T-cell (primary cell): ENCODE data around the gene SNED1. TPM values are rescaled to one million over a fixed set of nuclear protein-coding genes. Genes with fewer than 3 reads are reported as not detected.

ENCODE experiments used
- ATAC-seq, 4 experiments: fragments of 200-7000 bp in 3 of 4; fragments of 150-1000 bp in 1 of 4; cut with Tn5 transposase; replicated peaks in 1 of 4; 1 replicate in 3 of 4; 2 replicates in 1 of 4; pipeline ENCODE4 v1.10.0; 2021; ENCODE audit warnings: moderate library complexity in 3 of 4, mild to moderate bottlenecking in 2 of 4, moderate number of reproducible peaks in 1 of 4
- CTCF ChIA-PET, 2 donors: fragments of 300-600 bp; sonication (Branson Sonifier 250); formaldehyde crosslinking; loops; one replicate each; lab custom pipeline; 2022; ENCODE audit warnings: antibody characterized with exemption in 2 of 2; lab: Charles Lee
- POLR2A ChIA-PET, 2 donors: fragments of 300-600 bp; sonication (Branson Sonifier 250); formaldehyde crosslinking; loops; one replicate each; lab custom pipeline; 2022; ENCODE audit warnings: antibody characterized with exemption in 2 of 2; lab: Charles Lee
- DNase-seq, 35 experiments: peaks; one replicate each; pipeline versions ENCODE4 v3.0.0 to v3.0.0-alpha.2; 2013 to 2023
- H3K27ac ChIP-seq: one replicate; pipeline ENCODE4 v1.5.1; 2013; ENCODE audit warnings: low read length
- H3K27me3 ChIP-seq, 2 experiments: replicated peaks in 1 of 2; 1 replicate in 1 of 2; 2 replicates in 1 of 2; pipeline versions ENCODE4 v1.6.1 to v1.7.0; 2013; ENCODE audit warnings: low read length in 1 of 2, mixed read lengths in 1 of 2; ENCODE audit not compliant: control insufficient read depth in 2 of 2, insufficient read depth in 2 of 2; ENCODE audit errors: extremely low read depth in 1 of 2
- H3K36me3 ChIP-seq, 2 donors: 1 replicate in 1 of 2; 2 replicates in 1 of 2; pipeline versions ENCODE4 v1.6.1 to v1.7.0; 2013; ENCODE audit warnings: low read length in 1 of 2; ENCODE audit not compliant: control insufficient read depth in 2 of 2, insufficient read depth in 1 of 2; ENCODE audit errors: extremely low read depth in 1 of 2
- H3K4me1 ChIP-seq, 2 experiments: 1 replicate in 1 of 2; 2 replicates in 1 of 2; pipeline versions ENCODE4 v1.6.1 to v1.7.0; 2013; ENCODE audit warnings: low read length in 2 of 2, mixed read lengths in 1 of 2; ENCODE audit not compliant: insufficient read depth in 2 of 2, control insufficient read depth in 1 of 2; ENCODE audit errors: extremely low read depth in 1 of 2
- H3K4me3 ChIP-seq, 2 donors: 1 replicate in 1 of 2; 2 replicates in 1 of 2; pipeline versions ENCODE4 v1.5.1 to v1.7.0; 2013; ENCODE audit warnings: mild to moderate bottlenecking in 2 of 2, low read length in 1 of 2, moderate library complexity in 1 of 2; ENCODE audit not compliant: control insufficient read depth in 1 of 2; ENCODE audit errors: extremely low read depth in 1 of 2
- H3K9me3 ChIP-seq: 2 replicates; pipeline ENCODE4 v1.7.0; 2013
- H3K27ac Mint-ChIP-seq, 2 donors: one replicate each; pipeline ENCODE4 v1.8.0; 2020 to 2021; ENCODE audit warnings: mild to moderate bottlenecking in 2 of 2, mixed read lengths in 2 of 2
- H3K27me3 Mint-ChIP-seq, 2 donors: one replicate each; pipeline ENCODE4 v1.8.0; 2021 to 2022; ENCODE audit warnings: mixed read lengths in 2 of 2
- H3K36me3 Mint-ChIP-seq: one replicate; pipeline ENCODE4 v1.8.0; 2021; ENCODE audit warnings: mixed read lengths
- H3K4me1 Mint-ChIP-seq, 3 donors: one replicate each; pipeline ENCODE4 v1.8.0; 2020 to 2022; ENCODE audit warnings: mixed read lengths in 3 of 3, mild to moderate bottlenecking in 1 of 3
- H3K4me3 Mint-ChIP-seq, 3 donors: one replicate each; pipeline ENCODE4 v1.8.0; 2020 to 2022; ENCODE audit warnings: mild to moderate bottlenecking in 3 of 3, mixed read lengths in 3 of 3, moderate library complexity in 3 of 3
- H3K9me3 Mint-ChIP-seq, 3 donors: one replicate each; pipeline ENCODE4 v1.8.0; 2020 to 2022; ENCODE audit warnings: mixed read lengths in 3 of 3
- WGBS: methylation state at CpG from one replicate; pipeline ENCODE4 v1.1.5; 2013; ENCODE audit warnings: missing lambda C conversion rate; ENCODE audit not compliant: insufficient coverage; 5-methylcytosine and 5-hydroxymethylcytosine counted together
- total RNA-seq, 35 experiments: library from RNA in 6 of 35; stranded (reverse) in 6 of 35; fragments of 120-200 nt in 1 of 35; gene quantifications; one replicate each; pipeline versions ENCODE4 v1.2.1 to v1.2.4 and lab custom pipeline; 2013 to 2026

SNED1 gene
- total RNA-seq, 5 donors from 2014 or later (not counting 1 experiment from before 2014, with no cell fraction given), result 37.7 to 82.5 (median 69.4) TPM

DNA sequence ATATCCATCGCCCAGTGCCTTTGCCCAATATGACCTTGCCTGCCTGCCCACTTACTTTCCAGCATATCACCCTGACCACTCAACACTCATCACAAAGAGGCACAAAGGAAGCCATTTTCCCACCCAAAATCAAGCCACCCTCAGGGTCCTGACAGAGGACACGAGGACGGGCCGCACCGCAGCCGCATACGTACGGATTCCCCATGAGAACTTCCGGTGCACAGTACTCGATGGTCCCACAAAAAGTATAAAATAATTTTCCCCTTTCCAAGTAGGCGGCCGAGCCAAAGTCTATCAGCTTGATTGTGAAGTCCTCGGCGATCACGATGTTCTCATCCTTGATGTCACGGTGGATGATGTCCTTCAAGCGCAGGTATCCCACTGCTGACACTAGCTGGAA, 113.6 kb downstream of the SNED1 start:
- 60% methylated on average over 12 of the region's 17 CpGs for WGBS
- Mint-ChIP-seq H3K4me3 (peak overlapping the region; percentile 83 to 95 (median 91)), H3K36me3 (peaks cover 56% of the 10 kb centered on the region), H3K27me3 (no peaks in the 10 kb centered on the region), H3K9me3 (peaks cover 0 to 9% (median 3%) of the 10 kb centered on the region in 3 donors), H3K4me1 (peaks cover 56 to 63% (median 62%) of the 10 kb centered on the region in 3 donors), H3K27ac (peak overlapping the region; percentile 95 to 99)
- ATAC-seq (no peak), DNase-seq (no peak)
- no peaks in the 10 kb centered on the region for H3K9me3 ChIP-seq
- H3K4me3 ChIP-seq, result peak overlapping the region; percentile 60 to 62
- H3K27me3 ChIP-seq, result no peaks in the 10 kb centered on the region
- ChIA-PET CTCF (interaction anchor here (1.1 to 1.4 kb wide), 2 partner anchors 16 to 34 kb away, joined by 3 to 4 read pairs; no protein-coding TSS in a partner anchor), POLR2A (interaction anchor here in 1 of 2 donors (0.7 kb wide), 1 partner anchor 9 kb away, joined by 3 read pairs; no protein-coding TSS in a partner anchor)
- H3K27ac ChIP-seq, result peak overlapping the region; percentile 81
- H3K4me1 ChIP-seq, result peaks cover 15 to 51% of the 10 kb centered on the region in 2 experiments
- H3K36me3 ChIP-seq, result peaks cover 0 to 32% of the 10 kb centered on the region in 2 donors

DNA sequence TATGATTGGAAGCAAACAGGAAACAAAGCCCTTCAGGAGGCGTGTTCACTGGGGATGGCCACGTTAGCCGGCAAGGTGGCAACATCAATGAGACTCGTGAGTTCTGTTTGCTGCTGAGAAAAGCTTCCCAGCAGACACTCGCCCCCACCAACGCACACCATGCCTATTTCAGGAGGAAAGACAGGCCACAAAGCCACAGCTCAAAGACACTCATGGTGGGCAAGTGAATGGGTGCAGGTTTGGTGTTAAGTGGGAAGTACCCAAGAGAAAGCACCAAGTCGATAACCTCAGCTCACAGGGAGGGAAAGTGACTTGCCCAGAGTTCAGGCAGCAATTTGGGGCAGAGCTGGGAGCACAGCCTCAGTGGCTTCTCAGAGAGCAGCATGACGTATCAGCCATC, 114.2 kb downstream of the SNED1 start:
- ATAC-seq, result peak; percentile 14 to 61 (median 22)
- peak overlapping the region in 1 of 2 donors; percentile 60 for H3K4me3 ChIP-seq

DNA sequence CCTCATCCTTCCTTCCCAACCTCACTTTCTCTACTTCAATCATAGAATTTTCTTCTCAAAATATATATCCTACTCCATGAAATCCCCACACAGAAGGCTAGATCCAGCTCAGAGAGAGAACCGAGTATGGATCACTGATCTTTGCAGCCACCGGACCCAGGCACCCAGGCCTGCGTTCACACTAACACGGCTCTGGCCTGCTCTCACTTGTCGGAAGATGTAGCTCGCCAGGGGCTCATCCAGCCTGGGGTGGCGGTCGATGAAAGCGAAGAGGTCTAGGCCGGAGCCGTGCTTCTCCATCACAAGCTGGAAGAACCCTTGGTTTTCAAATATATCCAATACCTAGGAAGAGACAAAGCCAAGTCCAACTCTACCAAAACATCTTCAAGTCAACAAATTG, 116.4 kb downstream of the SNED1 start:
- H3K4me3 Mint-ChIP-seq, result no peak overlapping the region
- ATAC-seq (no peak), DNase-seq (no peak)
- peak overlapping the region in 1 of 2 donors; percentile 64 for H3K27ac Mint-ChIP-seq
- Histone ChIP-seq H3K4me1 (peaks cover 2 to 26% of the 10 kb centered on the region in 2 experiments), H3K9me3 (no peaks in the 10 kb centered on the region), H3K36me3 (peaks cover 0 to 19% of the 10 kb centered on the region in 2 donors), H3K27ac (no peak overlapping the region), H3K27me3 (no peaks in the 10 kb centered on the region), H3K4me3 (no peak overlapping the region)
- peaks cover 0 to 3% (median 0%) of the 10 kb centered on the region in 3 donors for H3K9me3 Mint-ChIP-seq
- peaks cover 29 to 40% (median 40%) of the 10 kb centered on the region in 3 donors for H3K4me1 Mint-ChIP-seq
- ChIA-PET CTCF (no interaction called here), POLR2A (no interaction called here)
- H3K27me3 Mint-ChIP-seq, result no peaks in the 10 kb centered on the region
- H3K36me3 Mint-ChIP-seq, result peaks cover 51% of the 10 kb centered on the region
- WGBS, result 96% methylated on average over 11 of the region's 11 CpGs

More for the DNA sequence above, 114.2 kb downstream of the SNED1 start:
- peak in 29 of 35 experiments; percentile 27 to 83 (median 51) for DNase-seq
- ChIA-PET POLR2A (interaction anchor here in 1 of 2 donors (0.6 to 0.7 kb wide), 2 partner anchors 10 to 37 kb away, joined by 3 read pairs; partner anchors contain the start of gene PASK), CTCF (interaction anchor here (0.7 to 1.4 kb wide), 3 partner anchors 11 to 34 kb away, joined by 3 to 4 read pairs (median 3); no protein-coding TSS in a partner anchor)
- peak overlapping the region; percentile 83 to 95 (median 91) for H3K4me3 Mint-ChIP-seq
- peak overlapping the region; percentile 81 for H3K27ac ChIP-seq
- H3K27me3 Mint-ChIP-seq, result no peaks in the 10 kb centered on the region
- peaks cover 57% of the 10 kb centered on the region for H3K36me3 Mint-ChIP-seq
- H3K9me3 ChIP-seq, result no peaks in the 10 kb centered on the region
- peaks cover 0 to 9% (median 3%) of the 10 kb centered on the region in 3 donors for H3K9me3 Mint-ChIP-seq
- WGBS, result 75% methylated on average over 1 of the region's 8 CpGs
- peak overlapping the region; percentile 95 to 99 for H3K27ac Mint-ChIP-seq
- peaks cover 0 to 26% of the 10 kb centered on the region in 2 donors for H3K36me3 ChIP-seq
- no peaks in the 10 kb centered on the region for H3K27me3 ChIP-seq
- peaks cover 15 to 46% of the 10 kb centered on the region in 2 experiments for H3K4me1 ChIP-seq
- peaks cover 52 to 62% (median 56%) of the 10 kb centered on the region in 3 donors for H3K4me1 Mint-ChIP-seq

DNA sequence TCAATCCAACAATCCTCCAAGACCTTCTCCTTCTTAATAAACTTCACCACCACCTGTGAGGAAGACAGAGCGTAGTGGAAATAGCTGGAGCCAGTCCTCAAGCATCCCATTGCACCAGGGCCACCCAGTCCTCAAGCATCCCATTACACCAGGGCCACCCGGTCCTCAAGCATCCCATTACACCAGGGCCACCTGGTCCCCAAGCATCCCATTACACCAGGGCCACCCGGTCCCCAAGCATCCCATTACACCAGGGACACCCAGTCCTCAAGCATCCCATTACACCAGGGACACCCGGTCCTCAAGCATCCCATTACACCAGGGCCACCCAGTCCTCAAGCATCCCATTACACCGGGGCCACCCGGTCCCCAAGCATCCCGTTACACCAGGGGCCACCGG, 116.9 kb downstream of the SNED1 start:
- POLR2A ChIA-PET, result no interaction called here
- DNase-seq, result no peak
- Histone ChIP-seq H3K36me3 (peaks cover 0 to 19% of the 10 kb centered on the region in 2 donors), H3K4me1 (peaks cover 0 to 20% of the 10 kb centered on the region in 2 experiments), H3K4me3 (no peak overlapping the region), H3K27me3 (no peaks in the 10 kb centered on the region), H3K9me3 (no peaks in the 10 kb centered on the region), H3K27ac (no peak overlapping the region)
- Mint-ChIP-seq H3K27ac (no peak overlapping the region), H3K27me3 (no peaks in the 10 kb centered on the region), H3K36me3 (peaks cover 53% of the 10 kb centered on the region), H3K9me3 (no peaks in the 10 kb centered on the region), H3K4me1 (peaks cover 24 to 35% (median 35%) of the 10 kb centered on the region in 3 donors), H3K4me3 (no peak overlapping the region)
- WGBS, result 93% methylated on average over 7 of the region's 8 CpGs
- no peak for ATAC-seq
- CTCF ChIA-PET, result no interaction called here

DNA sequence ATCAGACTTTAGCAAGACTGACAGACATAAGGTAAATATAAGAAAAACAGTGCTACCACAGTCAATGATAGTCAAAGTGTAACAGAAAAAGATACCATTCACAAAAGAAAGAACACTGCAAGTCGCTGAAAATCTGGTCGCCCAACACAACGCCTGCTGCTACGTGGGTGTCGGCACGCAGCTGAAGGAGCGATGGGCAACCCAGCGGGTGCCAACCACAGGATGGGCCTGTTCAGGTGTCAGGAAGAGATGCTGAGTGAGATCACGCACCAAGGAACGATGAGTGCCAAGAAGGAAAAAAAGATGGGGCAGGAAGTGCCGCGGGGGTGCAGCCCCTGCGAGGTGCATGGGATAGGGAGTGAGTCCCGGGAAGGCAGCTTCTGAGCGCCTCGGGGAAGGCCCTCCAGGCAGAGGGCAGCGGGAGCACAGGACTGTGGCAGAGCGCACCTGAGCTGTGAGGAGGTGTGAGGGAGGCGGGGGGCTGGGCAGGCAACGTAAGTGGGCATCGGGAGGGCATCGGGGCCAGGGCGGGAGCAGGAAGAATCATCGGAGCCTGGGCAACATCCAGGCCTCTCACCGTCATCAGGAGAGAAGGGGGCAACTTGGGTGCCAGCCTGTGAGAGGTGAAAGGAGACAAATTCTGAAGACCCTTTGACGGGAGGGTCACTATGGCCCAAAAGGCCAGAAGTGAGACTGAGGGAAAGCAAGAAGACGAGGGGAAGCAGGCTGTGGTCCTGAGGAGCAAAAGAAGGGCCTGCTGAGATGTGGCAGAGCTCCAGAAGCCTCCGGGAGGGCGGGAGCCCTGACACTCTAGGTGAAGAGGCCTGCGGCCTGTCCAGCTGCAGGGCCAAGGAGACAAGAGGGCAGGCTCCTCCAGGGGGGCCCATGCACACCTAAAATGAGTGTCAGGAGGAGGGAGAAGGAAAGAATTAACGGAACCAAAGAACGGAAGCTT, 118.5 kb downstream of the SNED1 start:
- ChIA-PET CTCF (no interaction called here), POLR2A (no interaction called here)
- Mint-ChIP-seq H3K4me3 (no peak overlapping the region), H3K4me1 (peaks cover 11 to 21% (median 20%) of the 10 kb centered on the region in 3 donors), H3K9me3 (no peaks in the 10 kb centered on the region), H3K27ac (peak overlapping the region in 1 of 2 donors; percentile 64), H3K27me3 (no peaks in the 10 kb centered on the region), H3K36me3 (peaks cover 61% of the 10 kb centered on the region)
- WGBS, result 95% methylated on average over 26 of the region's 32 CpGs
- Histone ChIP-seq H3K27me3 (no peaks in the 10 kb centered on the region), H3K4me3 (no peak overlapping the region), H3K27ac (no peak overlapping the region), H3K36me3 (peaks cover 0 to 21% of the 10 kb centered on the region in 2 donors), H3K4me1 (peaks cover 0 to 7% of the 10 kb centered on the region in 2 experiments), H3K9me3 (no peaks in the 10 kb centered on the region)
- ATAC-seq (no peak), DNase-seq (no peak)
